Right ventricle myocardium superior (tissue), 1 donor: ENCODE measurements around the gene CWC22. TPM values are rescaled to one million over a fixed set of nuclear protein-coding genes. Genes with fewer than 3 reads are reported as not detected.
"Not testable (repeated sequence)": the region's sequence is repeated elsewhere in the genome, so short reads cannot be mapped to it uniquely, and the experiment has no call there.

Experiments
- ATAC-seq: fragments of 200-7000 bp; cut with Tn5 transposase; one replicate; pipeline ENCODE4 v1.9.1; 2020; ENCODE audit warnings: mild to moderate bottlenecking; ENCODE audit not compliant: poor library complexity
- DNase-seq: peaks from one replicate; pipeline ENCODE4 v3.0.0-alpha.2; 2020
- intact Hi-C: fragments of 100-400 bp; cut with DNase I; formaldehyde crosslinking; loops from one replicate; pipeline ENCODE4 v1.11.2; 2022
- total RNA-seq: library from RNA; stranded (reverse); fragmentation: NEBNext Ultra II Directional; extraction: Animal tissue kit (Norgen Biotek cat#: 25700); gene quantifications from one replicate; pipeline ENCODE4 v1.2.1, GENCODE V29; 2021
- donor health status: DM: no; HTN: yes; CAD: no; lungs with severe emphysema.

Gene CWC22
- total RNA-seq, 1 donor from 2014 or later: 11.6 TPM

- ATAC-seq, intact Hi-C loops, DNase-seq: not testable (repeated sequence)
Observed at GRCh38 chr2:180005465-180005864, 1.6 kb downstream of the CWC22 start.

GRCh38 chr2:180004731-180005130 is 2.4 kb downstream of the CWC22 start:
- intact Hi-C loops: no loop called here
- ATAC-seq: no peak
- no peak for DNase-seq

GRCh38 chr2:180003559-180003958 is 3.5 kb downstream of the CWC22 start:
- intact Hi-C loops: no loop called here
- DNase-seq: no peak
- ATAC-seq: no peak

GRCh38 chr2:180003073-180003472 is 4.0 kb downstream of the CWC22 start:
- DNase-seq (no peak), ATAC-seq (no peak)
- intact Hi-C loops: no loop called here

GRCh38 chr2:180002198-180002770 is 4.8 kb downstream of the CWC22 start:
- intact Hi-C loops: no loop called here
- no peak for DNase-seq
- no peak for ATAC-seq

- DNase-seq (no peak), ATAC-seq (no peak)
- intact Hi-C loops: no loop called here
Observed at GRCh38 chr2:180001726-180002125, 5.4 kb downstream of the CWC22 start.

- no peak for DNase-seq
- no peak for ATAC-seq
- intact Hi-C loops: no loop called here
Observed at GRCh38 chr2:180000434-180000833, 6.7 kb downstream of the CWC22 start.

- no peak for DNase-seq
- ATAC-seq: no peak
- intact Hi-C loops: no loop called here
Observed at GRCh38 chr2:179999000-179999399, 8.1 kb downstream of the CWC22 start.

GRCh38 chr2:179995741-179996515 is 11.2 kb downstream of the CWC22 start:
- ATAC-seq (peak; percentile 34), DNase-seq (no peak)
- intact Hi-C loops: no loop called here

GRCh38 chr2:179991344-179991743 is 15.8 kb downstream of the CWC22 start:
- intact Hi-C loops: no loop called here
- no peak for DNase-seq
- ATAC-seq: no peak

- intact Hi-C loops: no loop called here
- DNase-seq: no peak
Observed at GRCh38 chr2:179990676-179991317, 16.3 kb downstream of the CWC22 start.

GRCh38 chr2:179987916-179988315 is 19.2 kb downstream of the CWC22 start:
- intact Hi-C loops: no loop called here
- ATAC-seq (no peak), DNase-seq (no peak)

More at GRCh38 chr2:179990676-179991317, 16.3 kb downstream of the CWC22 start:
- no peak for ATAC-seq

GRCh38 chr2:179985163-179985820 is 21.8 kb downstream of the CWC22 start:
- ATAC-seq: peak; percentile 39
- no peak for DNase-seq
- intact Hi-C loops: no loop called here

GRCh38 chr2:179983250-179983932 is 23.7 kb downstream of the CWC22 start:
- intact Hi-C loops: no loop called here
- ATAC-seq: no peak
- no peak for DNase-seq

GRCh38 chr2:179981085-179981484 is 26.0 kb downstream of the CWC22 start:
- no peak for DNase-seq
- intact Hi-C loops: no loop called here
- ATAC-seq: no peak

- ATAC-seq (no peak), DNase-seq (no peak)
- intact Hi-C loops: no loop called here
Observed at GRCh38 chr2:179974761-179975160, 32.3 kb downstream of the CWC22 start.

GRCh38 chr2:179966778-179967394 is 40.2 kb downstream of the CWC22 start:
- intact Hi-C loops: no loop called here
- DNase-seq: no peak
- ATAC-seq: no peak
